A549 (cell line): Measurements from ENCODE around the gene RFX3. TPM values are rescaled to one million over a fixed set of nuclear protein-coding genes. Genes with fewer than 3 reads are reported as not detected.

ENCODE experiments used
- ATAC-seq, 2 experiments: fragments of 200-7000 bp in 1 of 2; fragments of >200 bp in 1 of 2; cut with Nextera tagmentation in 1 of 2; cut with Tn5 transposase in 1 of 2; 3 replicates each; pipeline versions ENCODE4 v1.8.0 to v1.9.1; 2018 to 2020; ENCODE audit warnings: mild to moderate bottlenecking in 1 of 2, moderate library complexity in 1 of 2
- CTCF ChIA-PET: fragments of 300-600 bp; sonication (Branson Sonifier 250); formaldehyde crosslinking; extraction: SDS; loops from one replicate; lab custom pipeline; 2021; ENCODE audit warnings: antibody characterized with exemption, inconsistent platforms; lab: Yijun Ruan, JAX
- POLR2A ChIA-PET: fragments of 350-600 bp; formaldehyde crosslinking; extraction: SDS; loops from one replicate; lab custom pipeline; 2021; ENCODE audit warnings: antibody characterized with exemption, inconsistent platforms; lab: Yijun Ruan, JAX
- DNase-seq, 2 experiments: peaks; one replicate each; pipeline versions ENCODE4 v3.0.0 to v3.0.0-alpha.2; 2011 to 2016; ENCODE audit warnings: low read depth in 1 of 2, low spot score in 1 of 2
- FAIRE-seq: peaks from 2 replicates; lab custom pipeline; 2011; peaks lifted over from hg19 to GRCh38; lab: Jason Lieb, UNC
- H3K27ac ChIP-seq, 2 experiments: fragments of >200 bp; sonication (Bioruptor Twin); formaldehyde crosslinking; 3 replicates each; pipeline ENCODE4 v1.5.1; 2016 to 2017
- H3K4me1 ChIP-seq: fragments of >200 bp; sonication (Bioruptor Twin); formaldehyde crosslinking; 3 replicates; pipeline ENCODE4 v1.6.1; 2016
- H3K4me2 ChIP-seq: fragments of >200 bp; sonication (Bioruptor Twin); formaldehyde crosslinking; 3 replicates; pipeline ENCODE4 v1.6.1; 2016
- H3K4me3 ChIP-seq: fragments of >200 bp; sonication (Bioruptor Twin); formaldehyde crosslinking; 3 replicates; pipeline ENCODE4 v1.5.1; 2016
- H3K9me3 ChIP-seq: fragments of >200 bp; sonication (Bioruptor Twin); formaldehyde crosslinking; 3 replicates; pipeline ENCODE4 v1.6.1; 2016
- BHLHE40 ChIP-seq: IDR thresholded peaks from 2 replicates; pipeline ENCODE4 v1.6.1; 2012; ENCODE audit warnings: low read depth, low read length, inconsistent platforms
- CBX2 ChIP-seq: fragments of 200-600 bp; sonication (generic); IDR thresholded peaks from 2 replicates; pipeline ENCODE4 v1.6.1; 2016; ENCODE audit warnings: low read depth, mild to moderate bottlenecking, borderline replicate concordance
- CBX8 ChIP-seq: fragments of 200-600 bp; sonication (generic); IDR thresholded peaks from 2 replicates; pipeline ENCODE4 v1.6.1; 2016
- CTCF ChIP-seq: fragments of >200 bp; sonication (Bioruptor Twin); formaldehyde crosslinking; IDR thresholded peaks from 3 replicates; pipeline ENCODE4 v1.5.1; 2016
- GATA3 ChIP-seq: IDR thresholded peaks from 2 replicates; pipeline ENCODE4 v1.6.1; 2012; ENCODE audit warnings: borderline replicate concordance
- HDAC2 ChIP-seq: fragments of 200-600 bp; sonication (generic); IDR thresholded peaks from 2 replicates; pipeline ENCODE4 v1.6.1; 2016
- KDM5A ChIP-seq: fragments of 200-600 bp; sonication (generic); IDR thresholded peaks from 2 replicates; pipeline ENCODE4 v1.6.1; 2016; ENCODE audit warnings: antibody characterized with exemption, mild to moderate bottlenecking
- MAFK ChIP-seq: fragments of 450-650 bp; IDR thresholded peaks from 2 replicates; pipeline ENCODE4 v1.6.1; 2014; ENCODE audit not compliant: partially characterized antibody
- MAX ChIP-seq: IDR thresholded peaks from 2 replicates; pipeline ENCODE4 v1.6.1; 2012
- MAZ ChIP-seq: fragments of 150-350 bp; IDR thresholded peaks from 2 replicates; pipeline ENCODE4 v1.6.1; 2014; ENCODE audit warnings: antibody characterized with exemption, low read depth, low read length, borderline replicate concordance
- MYC ChIP-seq: IDR thresholded peaks from 2 replicates; pipeline ENCODE4 v1.6.1; 2012; ENCODE audit warnings: mild to moderate bottlenecking, inconsistent platforms, low read length, improper control_type of control experiment, borderline replicate concordance
- NR3C1 ChIP-seq: fragments of >200 bp; sonication (Bioruptor Twin); formaldehyde crosslinking; IDR thresholded peaks from 3 replicates; pipeline ENCODE4 v1.6.1; 2017
- RAD21 ChIP-seq, 2 experiments: fragments of >200 bp in 1 of 2; sonication (Bioruptor Twin) in 1 of 2; formaldehyde crosslinking in 1 of 2; IDR thresholded peaks in 1 of 2; conservative IDR thresholded peaks in 1 of 2; 2 replicates in 1 of 2; 3 replicates in 1 of 2; pipeline ENCODE4 v1.6.1; 2012 to 2018; ENCODE audit warnings: inconsistent platforms in 1 of 2
- RARB ChIP-seq: fragments of 250-450 bp; sonication (Bioruptor Pico); IDR thresholded peaks from 2 replicates; pipeline ENCODE4 v1.8.0; 2021; ENCODE audit warnings: mild to moderate bottlenecking, moderate library complexity
- RCOR1 ChIP-seq: fragments of 150-350 bp; IDR thresholded peaks from 2 replicates; pipeline ENCODE4 v1.6.1; 2014; ENCODE audit warnings: antibody characterized with exemption, low read length, low read depth
- TP53 ChIP-seq: fragments of 250-450 bp; sonication (Bioruptor Pico); IDR thresholded peaks from 2 replicates; pipeline ENCODE4 v1.5.0; 2021; ENCODE audit warnings: mild to moderate bottlenecking, moderate library complexity
- WGBS: methylation state at CpG from one replicate; pipeline ENCODE4 v1.1.6; 2017; ENCODE audit errors: missing lambda C conversion rate; 5-methylcytosine and 5-hydroxymethylcytosine counted together
- polyA plus RNA-seq, 4 experiments: library from polyadenylated mRNA; depleted of rRNA in 3 of 4; stranded (reverse); fragments of >200 nt; fragmentation: RNase III in 1 of 4; extraction: RNeasy Plus Mini Kit Qiagen cat#74134 plus additional on column Dnase treatment in 1 of 4; gene quantifications; 2 replicates in 3 of 4; 3 replicates in 1 of 4; pipeline ENCODE4 v1.2.3, GENCODE V29; 2011 to 2017

The RFX3 gene
- polyA plus RNA-seq, 2 of the 4 experiments (the other 2 are of a cell fraction): 1.3 to 7.9 TPM

- H3K4me2 ChIP-seq: no peak overlapping the region
- ChIA-PET POLR2A (no interaction called here), CTCF (interaction anchor here (0.7 kb wide), 1 partner anchor 1836 kb away, joined by 4 read pairs; no protein-coding TSS in a partner anchor)
- no peak for DNase-seq
- no peaks in the 10 kb centered on the region for H3K9me3 ChIP-seq
- H3K4me3 ChIP-seq: no peak overlapping the region
- no peak for TF ChIP-seq TP53 (CRISPR knock-in tag)
- TF ChIP-seq GATA3: no peak
- TF ChIP-seq RAD21 (conservative IDR thresholded peaks at IDR 0.05 in 1 of 2, IDR thresholded peaks at IDR 0.05 in 1 of 2): no peak
- no peak for TF ChIP-seq BHLHE40
- no peak for TF ChIP-seq NR3C1
- peak; percentile 63 for FAIRE-seq
- no peaks in the 10 kb centered on the region for H3K4me1 ChIP-seq
- ATAC-seq: no peak
- no peak overlapping the region for H3K27ac ChIP-seq
Measured at GRCh38 chr9:3292311-3292710, 233.5 kb downstream of the RFX3 start.

DNA sequence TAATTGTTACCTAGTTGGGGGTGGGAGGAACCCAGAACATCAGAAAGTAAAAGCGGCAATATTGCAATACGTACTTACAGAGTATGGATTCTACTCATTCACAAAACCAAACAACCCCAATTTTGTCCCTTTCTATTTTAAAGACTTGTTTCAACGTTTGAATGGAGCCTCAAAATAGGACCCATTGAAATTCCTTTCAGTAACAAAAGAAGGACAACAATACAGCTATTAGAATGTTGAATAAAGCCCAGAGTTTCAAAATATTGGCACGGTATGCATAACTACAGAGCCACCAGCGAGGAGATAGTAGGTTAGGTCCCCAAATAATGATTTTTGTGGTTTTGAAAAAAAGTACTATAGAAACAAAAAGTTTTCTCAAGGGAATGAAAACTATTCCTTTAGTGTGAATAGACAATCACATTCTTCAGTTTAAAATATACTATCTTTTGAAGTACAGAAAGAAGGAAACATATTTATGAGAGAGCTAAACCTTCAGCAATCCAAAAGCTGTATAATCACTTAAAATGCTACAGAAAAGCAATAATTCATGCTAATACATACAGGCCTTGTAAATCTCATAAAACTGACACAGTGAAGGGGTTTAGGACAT is 235.5 kb downstream of the RFX3 start:
- Histone ChIP-seq H3K9me3 (no peaks in the 10 kb centered on the region), H3K4me2 (no peak overlapping the region), H3K27ac (no peak overlapping the region), H3K4me3 (no peak overlapping the region), H3K4me1 (no peaks in the 10 kb centered on the region)
- 74% methylated on average over 5 of the region's 5 CpGs for WGBS
- FAIRE-seq (no peak), DNase-seq (no peak), ATAC-seq (no peak)
- ChIA-PET POLR2A (no interaction called here), CTCF (no interaction called here)
- no peak for TF ChIP-seq MAZ

GRCh38 chr9:3288686-3289085 is 237.1 kb downstream of the RFX3 start:
- CTCF ChIA-PET: no interaction called here

DNA sequence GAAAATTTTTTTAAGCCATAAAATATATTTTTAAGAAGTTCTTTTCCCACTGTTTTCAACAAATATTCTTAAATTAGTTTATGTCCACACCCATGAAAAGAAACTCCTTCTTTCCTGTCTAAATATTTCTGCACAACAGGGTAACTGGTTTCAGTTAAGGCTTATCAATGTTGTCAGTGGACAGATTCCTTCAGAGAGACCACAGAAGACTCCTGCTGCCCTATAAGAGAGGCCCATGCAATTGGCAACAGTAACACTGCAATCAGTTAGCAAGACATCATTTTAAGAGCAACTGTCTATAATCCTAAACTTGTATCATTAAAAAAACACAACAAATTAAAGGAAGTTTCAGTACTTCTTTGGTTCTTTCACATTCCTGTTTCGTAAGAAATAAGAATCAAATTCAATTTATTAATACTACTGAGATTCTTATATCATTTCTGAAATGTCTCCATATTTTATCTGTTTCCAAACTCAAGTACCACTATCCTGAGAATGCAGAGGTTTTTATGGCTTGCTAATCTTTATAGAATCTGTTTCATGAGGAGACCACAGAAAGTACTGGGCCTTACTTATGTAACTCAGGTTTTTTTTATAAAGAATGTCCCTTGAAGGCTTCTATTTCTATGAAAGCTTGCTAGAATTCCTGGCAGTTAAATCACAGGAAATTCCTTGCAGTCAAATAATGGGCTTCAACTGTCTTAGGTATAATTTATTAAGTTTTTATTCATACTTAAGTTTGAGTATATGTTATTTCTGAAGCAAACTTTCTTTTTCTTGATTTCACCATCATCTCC is 240.2 kb downstream of the RFX3 start:
- no peak for FAIRE-seq
- Histone ChIP-seq H3K9me3 (no peaks in the 10 kb centered on the region), H3K4me2 (no peak overlapping the region), H3K4me1 (no peaks in the 10 kb centered on the region)
- 88% methylated on average over 1 of the region's 1 CpG for WGBS
- ChIA-PET CTCF (no interaction called here), POLR2A (no interaction called here)
- DNase-seq: no peak
- TF ChIP-seq KDM5A: no peak
- TF ChIP-seq RCOR1: no peak
- TF ChIP-seq CBX8: no peak
- no peak for TF ChIP-seq RARB (CRISPR knock-in tag)
- no peak for TF ChIP-seq CTCF
- no peak for TF ChIP-seq MYC
- no peak for TF ChIP-seq CBX2
- no peak for TF ChIP-seq MAFK
- TF ChIP-seq MAX: no peak
- TF ChIP-seq, all 56 proteins: peak for 0
- Histone ChIP-seq H3K27ac (no peak overlapping the region), H3K4me3 (no peak overlapping the region)
- ATAC-seq: no peak

More at GRCh38 chr9:3288686-3289085, 237.1 kb downstream of the RFX3 start:
- Histone ChIP-seq H3K4me2 (no peak overlapping the region), H3K9me3 (no peaks in the 10 kb centered on the region), H3K4me3 (no peak overlapping the region), H3K4me1 (no peaks in the 10 kb centered on the region), H3K27ac (no peak overlapping the region)
- DNase-seq (no peak), ATAC-seq (no peak), FAIRE-seq (no peak)
- POLR2A ChIA-PET: no interaction called here
- no peak for TF ChIP-seq HDAC2
